GM12873 (cell line): ENCODE data around the gene MEIS2.
A peak's percentile ranks its signal among the peaks of the same experiment; 100 is the strongest.

Experiments
- TF ChIP-seq, protein P1 (sequence below): IDR thresholded peaks from 2 replicates; pipeline ENCODE4 v1.5.1; 2012; ENCODE audit warnings: low read depth, mild to moderate bottlenecking, moderate library complexity, low read length, control low read depth; ENCODE audit not compliant: insufficient read depth; ENCODE audit errors: missing control alignments

The MEIS2 gene

DNA sequence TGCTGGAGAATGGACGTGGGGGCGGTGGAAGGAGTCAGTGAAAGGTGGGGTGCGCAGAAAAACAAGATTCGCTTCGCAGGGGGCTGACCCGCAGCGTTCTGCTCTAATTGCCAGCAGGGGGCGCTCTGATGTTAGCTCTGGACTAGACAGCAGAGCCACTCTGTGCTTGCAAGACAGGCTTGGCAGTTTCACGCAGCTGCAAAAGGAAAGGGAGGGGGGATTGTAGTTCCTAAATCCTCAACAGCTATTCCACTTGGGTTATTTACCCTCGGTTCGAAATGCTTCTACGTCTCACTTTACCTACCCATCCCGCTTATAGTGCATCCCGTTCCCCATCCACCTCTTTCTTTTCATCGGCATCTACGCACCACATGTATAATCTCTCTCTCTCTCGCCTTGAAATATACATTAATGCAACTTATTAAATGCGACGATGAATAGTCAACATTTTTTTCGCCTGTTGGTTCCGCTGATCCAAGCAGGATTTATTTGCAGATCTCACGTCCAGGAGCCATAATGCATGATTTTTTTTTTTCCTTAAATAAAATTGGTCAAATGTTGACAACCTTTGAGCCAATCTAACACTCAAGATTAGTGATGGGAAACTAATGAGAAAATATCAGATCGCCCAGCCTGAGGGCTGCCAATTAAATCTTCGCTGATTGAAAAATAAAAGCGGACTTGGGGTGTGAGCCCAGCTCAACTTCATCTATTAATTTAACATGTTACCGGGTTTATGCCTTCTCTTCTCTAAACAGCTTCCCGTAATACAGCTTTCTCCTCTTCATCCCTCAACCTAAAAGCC lies 216.4 kb downstream of the MEIS2 start:
- TF ChIP-seq, protein P1, sequence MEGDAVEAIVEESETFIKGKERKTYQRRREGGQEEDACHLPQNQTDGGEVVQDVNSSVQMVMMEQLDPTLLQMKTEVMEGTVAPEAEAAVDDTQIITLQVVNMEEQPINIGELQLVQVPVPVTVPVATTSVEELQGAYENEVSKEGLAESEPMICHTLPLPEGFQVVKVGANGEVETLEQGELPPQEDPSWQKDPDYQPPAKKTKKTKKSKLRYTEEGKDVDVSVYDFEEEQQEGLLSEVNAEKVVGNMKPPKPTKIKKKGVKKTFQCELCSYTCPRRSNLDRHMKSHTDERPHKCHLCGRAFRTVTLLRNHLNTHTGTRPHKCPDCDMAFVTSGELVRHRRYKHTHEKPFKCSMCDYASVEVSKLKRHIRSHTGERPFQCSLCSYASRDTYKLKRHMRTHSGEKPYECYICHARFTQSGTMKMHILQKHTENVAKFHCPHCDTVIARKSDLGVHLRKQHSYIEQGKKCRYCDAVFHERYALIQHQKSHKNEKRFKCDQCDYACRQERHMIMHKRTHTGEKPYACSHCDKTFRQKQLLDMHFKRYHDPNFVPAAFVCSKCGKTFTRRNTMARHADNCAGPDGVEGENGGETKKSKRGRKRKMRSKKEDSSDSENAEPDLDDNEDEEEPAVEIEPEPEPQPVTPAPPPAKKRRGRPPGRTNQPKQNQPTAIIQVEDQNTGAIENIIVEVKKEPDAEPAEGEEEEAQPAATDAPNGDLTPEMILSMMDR = peak; percentile 89

DNA sequence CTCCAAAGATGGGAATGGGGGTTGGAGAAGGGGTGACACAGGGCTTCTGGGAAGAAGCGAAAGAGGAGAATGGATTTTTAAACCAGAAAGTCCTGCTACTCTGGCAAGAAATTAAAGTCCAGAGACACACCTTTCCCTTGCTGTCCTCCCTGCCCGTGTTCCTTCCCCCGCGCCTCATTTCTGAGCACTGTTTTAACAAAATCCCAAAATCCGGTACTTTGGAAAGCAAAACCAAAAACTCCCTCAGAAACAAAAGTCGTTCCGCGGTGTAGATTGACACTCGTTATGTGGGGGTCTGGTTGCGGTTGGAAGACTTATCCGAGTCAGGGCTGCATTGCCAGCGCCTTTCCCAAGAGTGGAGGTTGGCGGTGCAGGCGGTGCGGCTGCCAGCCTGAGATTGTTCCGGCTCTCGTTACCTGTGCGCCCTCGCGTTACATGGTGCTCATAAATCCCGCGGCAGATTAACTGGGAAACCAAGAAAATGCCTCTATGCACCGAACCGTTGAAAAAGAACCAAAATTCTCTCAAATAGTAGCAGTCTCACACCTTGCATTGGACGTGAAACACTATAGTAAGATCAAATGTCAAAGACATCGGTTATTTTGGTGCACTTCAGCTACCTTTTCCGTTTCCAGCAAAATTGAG lies 217.7 kb downstream of the MEIS2 start:
- TF ChIP-seq, protein P1 = no peak

DNA sequence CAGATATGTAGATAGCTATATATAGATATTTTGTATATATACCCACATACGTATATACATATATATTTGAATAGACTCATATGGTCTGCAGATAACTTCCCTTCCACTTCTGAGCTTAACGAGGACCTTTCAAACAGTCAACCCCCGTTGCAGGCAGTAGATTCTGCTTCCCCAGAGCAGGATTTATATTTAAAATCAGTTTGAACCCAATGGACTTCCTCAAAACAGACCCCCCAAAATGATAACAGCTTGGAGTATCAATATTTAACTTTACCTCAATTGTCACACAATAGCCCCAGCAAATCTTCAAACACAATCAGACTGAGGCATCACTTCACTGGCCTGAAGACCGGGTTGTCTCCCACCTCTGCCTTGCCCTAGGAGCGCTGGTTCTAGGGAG lies 218.3 kb downstream of the MEIS2 start:
- TF ChIP-seq, protein P1 = no peak

DNA sequence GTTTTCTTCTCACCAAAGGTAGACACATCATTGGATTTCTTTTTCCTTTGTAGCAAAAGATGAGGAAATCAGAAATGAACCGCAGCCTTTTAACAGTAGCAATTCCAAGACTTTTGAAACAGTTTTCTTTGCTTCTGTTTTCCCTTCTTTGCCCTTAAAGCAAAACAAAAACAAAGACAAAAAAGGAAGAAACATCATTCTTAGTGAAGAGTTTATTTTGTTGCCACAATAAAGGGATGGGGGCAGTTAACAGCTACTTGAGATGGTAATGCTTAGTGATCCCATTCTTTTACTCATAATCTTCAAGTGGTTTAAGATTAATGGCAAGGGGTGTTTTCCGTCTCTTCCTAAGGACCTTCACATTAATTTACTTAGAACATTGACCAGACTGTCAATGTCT lies 218.8 kb downstream of the MEIS2 start:
- TF ChIP-seq, protein P1 = no peak

DNA sequence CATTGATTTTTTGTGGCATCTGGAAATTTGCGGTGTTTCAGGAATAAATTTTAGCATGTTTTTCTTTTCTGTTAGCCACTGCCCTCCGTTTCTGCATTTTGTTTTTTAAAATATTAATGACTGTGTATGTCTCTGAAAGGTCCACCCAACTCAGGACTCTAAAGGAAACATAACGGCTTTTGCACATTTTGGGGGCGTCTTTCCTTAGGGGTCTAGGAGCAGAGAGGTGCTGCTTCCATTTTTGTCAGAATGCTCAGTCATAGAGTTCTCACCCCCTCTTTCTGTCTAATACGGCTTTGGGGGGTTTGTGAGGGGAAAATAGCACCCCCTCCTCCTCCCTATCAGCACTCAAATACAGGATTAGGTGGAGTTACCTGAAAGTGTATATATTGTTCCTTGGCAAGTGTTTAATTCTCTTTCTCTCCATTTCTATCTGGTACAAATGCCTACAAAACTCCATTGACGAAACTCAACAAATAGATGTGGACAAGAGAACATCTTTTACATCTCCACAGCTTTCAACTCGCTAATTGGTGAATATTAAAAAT lies 219.4 kb downstream of the MEIS2 start:
- TF ChIP-seq, protein P1 = no peak

DNA sequence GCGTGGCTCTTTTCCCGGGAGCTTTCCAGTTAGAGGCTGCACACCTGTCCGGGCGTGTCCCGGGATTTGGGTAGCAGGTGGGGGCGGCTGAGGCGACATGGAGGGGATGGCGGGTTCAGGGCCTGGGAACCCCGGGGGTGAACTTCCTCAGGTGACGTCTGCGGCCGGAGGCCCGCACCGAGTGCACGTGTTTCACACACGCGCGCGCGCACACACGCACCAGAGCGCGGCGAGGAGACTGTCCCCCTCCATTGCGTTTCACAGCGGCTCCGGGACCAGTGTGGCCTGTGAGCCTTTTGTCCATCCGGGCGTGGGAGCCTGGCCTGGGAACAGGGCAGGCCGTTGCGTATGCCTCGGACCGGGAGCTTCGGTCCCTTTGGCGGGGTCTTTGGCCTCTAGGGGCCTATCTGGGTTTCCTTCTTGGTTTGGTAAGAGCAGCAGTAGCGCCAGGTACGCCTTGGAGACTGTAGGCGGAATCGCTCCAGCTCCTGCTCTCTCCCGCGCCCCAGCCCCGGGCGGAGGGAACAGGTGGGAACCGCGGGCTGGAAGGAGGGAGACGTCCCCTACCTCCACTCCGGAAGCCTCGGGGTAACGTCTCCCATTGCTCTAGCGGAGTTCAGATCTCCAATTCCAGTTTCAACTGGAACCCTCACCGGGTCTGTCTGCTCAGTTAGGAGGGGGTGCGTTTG lies 220.0 kb downstream of the MEIS2 start:
- TF ChIP-seq, protein P1 = no peak

DNA sequence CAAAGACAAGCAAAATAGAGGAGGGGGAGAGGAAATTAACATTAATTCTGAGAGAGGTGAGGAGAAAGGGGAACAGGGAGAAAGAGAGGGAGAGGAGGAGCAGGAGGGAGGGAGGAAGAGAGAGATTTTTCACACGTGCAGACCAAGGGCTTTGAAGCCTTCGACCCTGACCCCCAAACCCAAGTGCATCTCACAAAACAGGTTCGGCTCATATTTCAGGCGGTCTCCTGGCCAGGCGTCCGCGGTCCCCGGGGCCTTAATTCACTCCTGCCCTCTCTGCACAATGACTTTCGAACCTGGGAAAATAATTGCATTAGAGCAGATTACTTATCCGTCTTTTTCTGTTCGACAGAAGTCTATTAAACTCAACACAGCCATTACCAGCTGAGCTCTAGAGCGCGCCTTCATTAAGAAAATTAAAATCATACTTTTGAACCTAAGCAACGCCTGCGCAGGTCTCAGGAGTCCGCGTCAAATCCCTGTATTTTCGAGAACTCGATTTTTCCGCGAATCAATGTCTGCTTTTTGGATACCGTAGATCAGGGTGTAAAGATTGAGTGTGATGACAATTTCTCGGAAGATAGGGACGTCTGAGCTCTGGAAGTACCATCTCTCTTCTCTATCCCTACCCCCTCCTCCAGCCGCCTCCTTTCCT lies 220.7 kb downstream of the MEIS2 start:
- TF ChIP-seq, protein P1 = no peak
